ENCODE data around the gene MFGE8. TPM values are rescaled to one million over a fixed set of nuclear protein-coding genes. Genes with fewer than 3 reads are reported as not detected.

The MFGE8 gene
- total RNA-seq, 1 donor from 2014 or later: 111 TPM

DNA sequence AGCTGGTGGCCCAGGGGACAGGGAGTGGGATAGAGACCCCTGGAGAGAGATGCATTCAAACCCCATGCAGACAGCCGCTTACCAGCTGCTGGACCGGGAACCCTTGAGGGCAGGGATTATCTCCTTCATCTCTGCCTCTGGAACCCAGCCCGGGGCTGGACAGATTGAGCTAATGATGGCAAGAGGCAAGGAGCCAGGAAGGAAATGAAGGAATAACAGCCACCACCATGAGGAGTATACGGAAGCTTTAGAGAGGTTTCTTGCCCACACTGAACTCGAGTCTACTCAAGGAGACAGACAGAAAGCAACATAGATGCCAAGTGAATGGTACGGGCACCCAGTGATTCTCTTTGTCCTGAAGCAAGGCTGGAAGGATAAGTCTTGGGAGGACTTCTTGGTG is 41.1 kb downstream of the MFGE8 start:
- DNase-seq (ENCODE audit: low spot score): no peak

DNA sequence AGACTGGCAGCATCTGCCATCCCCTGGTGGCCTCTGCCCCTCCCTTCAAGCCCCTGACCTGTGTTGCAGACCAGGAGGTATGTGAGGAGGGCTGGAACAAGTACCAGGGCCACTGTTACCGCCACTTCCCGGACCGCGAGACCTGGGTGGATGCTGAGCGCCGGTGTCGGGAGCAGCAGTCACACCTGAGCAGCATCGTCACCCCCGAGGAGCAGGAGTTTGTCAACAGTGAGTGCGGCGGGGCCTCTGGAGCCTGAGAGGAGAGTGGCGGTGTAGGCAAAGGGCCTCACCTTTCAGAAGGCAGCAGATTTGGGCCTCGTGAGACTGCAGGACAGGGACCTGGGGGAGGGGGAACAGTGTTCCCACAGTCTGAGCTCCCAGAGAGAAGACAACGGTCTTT is 41.9 kb downstream of the MFGE8 start:
- no peak for DNase-seq (ENCODE audit: low spot score)

DNA sequence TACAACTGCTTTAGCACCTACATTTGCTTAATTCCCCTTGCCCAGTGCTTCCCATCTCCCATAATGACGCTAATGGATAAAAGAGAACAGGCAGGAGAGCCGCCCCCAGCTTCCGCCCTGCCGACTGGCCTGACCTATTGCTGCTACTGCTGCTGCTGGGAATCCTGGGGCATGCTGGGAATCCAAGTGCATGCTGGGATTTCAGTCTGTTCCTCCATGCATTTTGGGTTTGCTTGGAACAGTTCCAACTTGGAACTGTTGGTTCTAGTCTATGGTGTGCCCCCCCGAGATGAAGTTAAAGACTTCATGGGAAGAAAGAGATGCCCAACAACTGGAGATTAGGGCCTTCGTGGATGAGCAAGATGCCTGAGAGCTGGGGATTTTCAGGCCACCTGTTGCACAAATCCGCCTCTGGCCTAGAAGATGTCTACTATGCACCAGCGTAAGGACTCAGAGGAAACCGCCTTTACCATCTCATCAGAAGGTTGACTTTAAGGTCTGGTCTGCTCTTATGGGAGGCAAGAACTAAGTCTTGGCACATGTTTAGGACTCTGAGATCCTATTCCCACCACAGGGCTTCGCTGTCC is 46.8 kb downstream of the MFGE8 start:
- no peak for DNase-seq (ENCODE audit: low spot score)

DNA sequence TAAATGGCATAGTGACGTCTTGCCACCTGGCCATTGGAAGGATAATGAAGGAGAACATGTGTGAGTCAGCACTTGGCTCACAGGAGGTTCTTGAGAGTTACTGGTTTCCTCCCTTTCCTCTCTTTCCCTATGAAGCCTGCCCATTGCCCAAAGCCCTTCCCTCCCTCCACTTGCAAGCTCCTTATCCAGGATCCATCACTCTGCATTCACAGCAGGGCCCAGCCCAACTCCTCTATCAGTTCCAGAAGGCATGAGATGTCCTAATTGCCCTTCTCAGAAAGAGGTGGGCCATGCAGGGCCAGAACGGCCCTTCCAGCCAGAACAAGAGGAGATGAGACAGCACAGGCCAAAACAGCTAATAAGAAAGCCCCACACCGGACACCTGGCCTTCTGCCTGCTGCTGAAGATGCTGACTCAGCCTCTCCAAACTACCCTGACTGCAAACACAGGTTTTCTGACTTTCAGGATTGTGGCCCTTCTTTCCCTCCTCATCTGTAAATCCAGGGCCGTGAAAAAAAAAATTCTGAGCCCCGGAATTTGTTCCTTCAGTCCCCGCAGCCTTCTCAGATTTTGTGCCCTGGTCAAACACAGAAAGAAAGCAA is 47.6 kb downstream of the MFGE8 start:
- DNase-seq (ENCODE audit: low spot score): no peak

DNA sequence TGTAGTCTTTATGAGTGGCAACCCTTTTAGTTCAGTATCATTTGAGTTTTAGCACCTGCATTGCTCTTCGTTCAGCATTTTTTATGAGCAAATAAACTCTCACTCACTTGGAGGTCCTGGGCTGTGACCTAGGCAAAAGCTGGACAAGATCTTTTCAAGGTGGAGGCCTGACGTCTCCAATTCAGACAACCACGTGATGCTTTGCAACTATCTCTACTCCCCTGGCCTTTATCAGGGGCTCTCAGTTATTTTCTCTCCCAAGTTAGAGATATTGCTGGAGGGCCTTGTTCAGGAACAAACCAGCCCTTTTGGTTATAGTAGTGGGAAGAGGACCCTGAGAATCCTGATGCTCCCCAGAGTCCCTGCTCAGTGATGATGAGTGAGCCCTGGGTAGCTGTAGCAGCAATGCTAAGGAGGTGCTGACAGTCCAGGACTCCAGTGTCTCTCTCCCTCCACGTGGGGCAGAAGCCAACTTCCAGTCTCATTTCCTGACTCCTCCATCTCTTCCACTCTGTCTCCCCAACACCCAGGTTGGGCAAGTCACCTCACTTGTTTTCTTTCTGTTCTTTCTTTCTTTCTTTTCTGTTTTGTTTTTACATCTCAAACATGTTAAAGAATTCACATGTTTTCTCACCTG is 48.2 kb downstream of the MFGE8 start:
- DNase-seq (ENCODE audit: low spot score): no peak

DNA sequence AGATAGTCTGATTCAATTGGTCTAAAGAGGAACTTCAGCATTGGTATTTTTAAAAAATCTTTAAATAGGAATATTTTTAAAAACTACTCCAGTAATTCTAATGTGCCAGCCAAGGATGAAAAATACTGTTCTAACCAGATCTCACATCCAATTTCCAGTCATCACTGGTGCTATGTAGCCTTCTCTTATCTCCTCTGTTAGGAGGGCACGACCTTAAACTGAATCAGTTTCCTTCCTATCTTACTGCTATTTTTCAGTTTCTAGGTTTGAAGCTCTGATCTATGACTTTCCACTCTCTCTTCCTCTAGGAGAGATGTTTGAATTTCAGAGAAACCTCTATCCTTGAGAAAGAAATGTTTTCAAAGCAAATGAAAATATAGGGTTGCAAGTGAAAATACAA is 49.8 kb downstream of the MFGE8 start:
- no peak for DNase-seq (ENCODE audit: low spot score)

DNA sequence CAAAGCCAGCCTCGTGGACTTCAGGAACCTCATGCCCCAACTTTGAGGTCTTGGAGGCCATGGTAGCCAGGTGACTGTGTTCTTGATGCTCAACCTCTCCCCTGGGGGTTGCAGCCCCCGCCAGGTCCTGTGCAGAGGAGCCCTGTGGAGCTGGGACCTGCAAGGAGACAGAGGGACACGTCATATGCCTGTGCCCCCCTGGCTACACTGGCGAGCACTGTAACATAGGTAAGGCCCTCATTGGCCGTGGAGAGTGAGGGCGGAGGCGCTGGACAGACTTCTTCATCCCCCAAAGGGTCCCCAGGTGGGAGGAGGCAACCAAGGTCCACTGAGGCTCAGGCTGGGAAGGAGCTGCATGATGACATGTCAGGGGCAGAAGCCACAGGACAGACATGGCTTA is 53.0 kb downstream of the MFGE8 start:
- no peak for DNase-seq (ENCODE audit: low spot score)

DNA sequence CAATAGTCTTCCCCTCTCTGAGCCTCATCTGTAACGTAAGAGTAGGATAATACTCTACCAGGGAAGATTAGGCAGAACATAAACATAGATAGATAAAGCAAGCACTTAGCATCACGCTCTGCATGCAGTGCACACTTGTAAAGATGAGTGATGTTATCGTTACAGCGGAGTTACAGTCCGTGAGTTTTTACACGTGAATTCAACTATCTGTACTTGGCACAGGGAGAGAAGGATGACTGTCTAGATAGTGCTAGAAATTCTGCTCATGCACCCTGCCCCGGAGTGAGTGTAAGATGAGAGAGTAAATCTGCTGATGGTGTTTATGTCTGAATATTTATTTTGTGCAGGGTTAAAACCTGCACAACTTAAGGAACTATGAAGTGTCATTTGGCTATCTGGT is 53.6 kb downstream of the MFGE8 start:
- DNase-seq (ENCODE audit: low spot score): no peak

DNA sequence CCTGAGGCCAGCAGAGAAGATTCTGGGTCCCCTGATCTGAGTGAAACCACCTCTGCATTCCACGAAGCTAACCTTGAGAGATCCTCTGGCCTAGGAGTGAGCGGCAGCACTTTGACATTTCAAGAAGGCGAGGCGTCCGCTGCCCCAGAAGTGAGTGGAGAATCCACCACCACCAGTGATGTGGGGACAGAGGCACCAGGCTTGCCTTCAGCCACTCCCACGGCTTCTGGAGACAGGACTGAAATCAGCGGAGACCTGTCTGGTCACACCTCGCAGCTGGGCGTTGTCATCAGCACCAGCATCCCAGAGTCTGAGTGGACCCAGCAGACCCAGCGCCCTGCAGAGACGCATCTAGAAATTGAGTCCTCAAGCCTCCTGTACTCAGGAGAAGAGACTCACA is 54.2 kb downstream of the MFGE8 start:
- no peak for DNase-seq (ENCODE audit: low spot score)

DNA sequence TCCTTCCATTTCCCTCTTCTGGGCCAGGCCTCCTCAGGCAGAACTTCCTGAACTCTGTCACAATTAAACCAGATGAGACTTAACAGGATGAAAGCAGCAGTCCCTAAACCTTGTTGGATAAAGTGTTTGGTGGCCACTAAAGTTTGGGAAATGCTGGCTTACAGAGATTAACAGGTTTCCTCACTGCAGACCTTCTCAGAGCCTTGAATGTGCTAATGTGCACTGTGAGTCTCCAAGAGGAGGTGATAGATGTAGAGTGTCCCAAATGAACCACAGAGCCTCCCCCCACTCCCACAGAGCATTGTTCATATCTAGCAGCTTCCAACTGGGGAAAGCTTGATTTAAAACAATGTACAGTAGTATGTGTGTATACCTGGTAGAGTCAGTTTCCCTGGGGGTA is 60.7 kb downstream of the MFGE8 start:
- DNase-seq (ENCODE audit: low spot score): no peak

DNA sequence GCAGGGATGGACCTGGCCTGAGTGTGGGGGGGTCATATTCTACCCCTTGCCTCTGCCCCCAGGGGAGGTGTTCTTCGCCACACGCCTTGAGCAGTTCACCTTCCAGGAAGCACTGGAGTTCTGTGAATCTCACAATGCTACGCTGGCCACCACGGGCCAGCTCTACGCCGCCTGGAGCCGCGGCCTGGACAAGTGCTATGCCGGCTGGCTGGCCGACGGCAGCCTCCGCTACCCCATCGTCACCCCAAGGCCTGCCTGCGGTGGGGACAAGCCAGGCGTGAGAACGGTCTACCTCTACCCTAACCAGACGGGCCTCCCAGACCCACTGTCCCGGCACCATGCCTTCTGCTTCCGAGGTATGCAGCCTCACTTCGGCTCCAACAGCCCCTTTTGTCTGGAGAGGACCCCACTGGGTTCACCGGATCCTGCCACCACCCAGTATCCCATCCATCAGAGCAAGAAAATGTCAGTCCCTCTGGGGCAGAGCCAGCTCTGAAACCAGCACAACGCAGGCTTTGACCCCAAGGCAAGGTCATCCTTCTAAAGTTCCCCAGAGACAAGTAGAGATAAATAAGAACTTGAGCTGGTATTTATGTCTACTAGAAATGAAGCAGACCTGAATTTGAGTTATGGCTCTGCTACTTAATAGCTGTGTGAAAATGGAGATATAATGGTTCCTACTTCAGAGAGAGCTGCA is 63.7 kb downstream of the MFGE8 start:
- no peak for DNase-seq (ENCODE audit: low spot score)

Other genes starting within 250 kb of the MFGE8 start
- 0.20 TPM for gene ACAN, start 109.9 kb downstream of the MFGE8 start, total RNA-seq
- gene HAPLN3, start 17.8 kb downstream of the MFGE8 start, total RNA-seq: 3.9 TPM
- gene ABHD2, start 175.1 kb upstream of the MFGE8 start, total RNA-seq: 430 TPM

Measured in mucosa of gallbladder (tissue), 1 donor.